ENCODE results near the gene ETV3L.
"Not testable (repeated sequence)": the region's sequence is repeated elsewhere in the genome, so short reads cannot be mapped to it uniquely, and the experiment has no call there.

Gene ETV3L

DNA sequence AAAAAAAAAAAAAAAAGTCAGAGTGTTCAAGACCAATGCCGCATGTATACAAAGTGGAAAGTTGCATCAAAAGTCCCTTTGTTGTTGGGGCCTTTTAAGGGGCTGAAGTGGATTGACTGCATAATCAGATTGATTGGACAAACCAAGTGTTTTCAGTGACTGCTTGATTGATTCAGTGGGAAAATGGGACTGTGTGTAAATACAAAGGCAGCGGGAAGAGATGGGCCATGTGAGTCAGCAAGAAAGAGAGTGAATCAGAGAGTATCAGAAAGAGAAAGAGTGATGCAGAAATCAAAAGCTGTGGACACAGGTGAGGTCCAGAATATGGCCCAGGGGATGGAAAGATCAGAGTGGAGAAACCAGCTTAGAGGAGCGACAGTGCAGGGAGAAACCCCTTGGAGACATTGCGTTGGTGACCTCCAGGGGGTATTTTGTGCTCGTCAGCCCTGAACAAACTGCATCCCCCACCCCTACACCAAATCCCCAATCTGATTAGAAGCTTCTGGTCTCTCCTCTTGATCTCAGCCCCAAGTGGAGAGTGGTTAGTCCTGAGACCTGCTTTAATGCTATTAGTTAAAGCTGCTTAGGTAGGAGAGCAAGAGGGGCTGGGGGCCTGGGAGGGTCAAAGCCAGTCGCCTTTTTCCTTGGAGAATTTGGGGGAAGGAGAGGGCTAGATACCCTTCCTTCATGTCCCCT lies 5.1 kb upstream of the ETV3L start:
- no peak for DNase-seq

DNA sequence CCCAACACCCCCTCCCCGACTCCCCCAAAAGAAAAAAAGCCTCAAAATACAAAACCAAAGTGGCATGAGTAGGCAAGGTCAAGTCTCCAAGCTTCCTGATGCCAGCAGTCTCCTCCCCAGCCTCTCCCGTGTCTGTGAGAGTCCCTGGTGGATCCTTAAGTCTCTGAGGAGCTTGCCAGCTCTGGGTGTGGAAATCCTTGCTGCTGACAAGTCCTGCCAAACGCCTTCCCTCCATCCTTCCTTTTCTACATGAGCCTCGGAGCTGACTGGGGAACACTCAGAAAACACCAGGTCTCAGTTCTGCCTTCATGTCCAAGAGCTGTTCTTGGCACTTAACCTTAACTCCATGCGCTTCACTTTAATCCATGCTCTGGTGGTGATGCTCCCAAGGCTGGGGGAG lies 3.7 kb upstream of the ETV3L start:
- DNase-seq: no peak

DNA sequence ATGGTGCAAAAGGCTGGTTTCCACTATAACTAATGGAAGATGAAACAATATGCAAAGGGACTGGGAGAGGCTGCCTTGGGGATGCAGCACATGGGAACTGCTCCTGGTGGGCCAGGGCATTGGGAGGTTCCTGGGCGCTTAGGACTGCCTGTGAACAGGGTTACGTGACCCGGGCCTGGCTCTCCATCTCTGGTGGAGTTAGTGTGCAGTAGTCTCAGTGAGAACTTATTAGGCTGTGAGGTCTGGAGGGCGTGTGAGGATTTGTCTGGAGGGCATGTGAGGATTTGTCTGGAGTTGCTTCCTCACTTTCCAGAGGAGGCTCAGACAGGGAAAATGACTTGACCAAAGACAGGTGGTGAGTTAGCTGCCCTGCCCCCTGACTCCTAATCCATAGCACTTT lies 1.5 kb upstream of the ETV3L start:
- DNase-seq: no peak

DNA sequence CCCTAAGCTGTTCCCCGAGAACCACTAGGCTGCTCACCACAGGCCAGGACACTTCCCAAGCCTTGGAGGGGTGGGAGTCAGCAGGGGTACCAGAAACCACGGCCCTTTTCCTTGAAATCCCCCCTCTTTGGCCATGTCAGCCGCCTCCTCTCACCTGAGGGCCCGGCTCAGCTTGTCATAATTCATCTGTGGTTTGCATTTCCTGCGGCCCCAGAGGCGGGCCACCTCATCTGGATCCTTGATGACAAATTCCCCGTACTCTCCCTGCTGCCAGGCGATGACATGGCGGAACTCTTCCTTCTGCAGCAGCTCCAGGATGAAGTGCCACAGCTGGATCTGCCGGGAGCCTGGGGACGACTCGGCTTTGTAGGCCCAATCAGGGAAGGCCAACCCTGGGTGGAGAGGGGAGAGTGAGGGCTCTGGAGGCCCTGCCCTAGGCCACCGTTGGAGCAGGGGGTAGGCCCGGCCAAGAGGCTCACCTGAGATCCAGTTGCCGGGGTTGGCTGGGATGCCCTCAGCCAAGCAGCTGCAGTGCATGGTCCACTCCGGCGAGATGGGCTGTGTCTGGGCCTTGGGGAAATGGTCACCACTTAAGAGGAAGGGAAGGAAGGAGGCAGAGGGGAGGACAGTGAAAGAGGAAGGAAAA lies 498 bp downstream of the ETV3L start:
- DNase-seq: not testable (repeated sequence)

DNA sequence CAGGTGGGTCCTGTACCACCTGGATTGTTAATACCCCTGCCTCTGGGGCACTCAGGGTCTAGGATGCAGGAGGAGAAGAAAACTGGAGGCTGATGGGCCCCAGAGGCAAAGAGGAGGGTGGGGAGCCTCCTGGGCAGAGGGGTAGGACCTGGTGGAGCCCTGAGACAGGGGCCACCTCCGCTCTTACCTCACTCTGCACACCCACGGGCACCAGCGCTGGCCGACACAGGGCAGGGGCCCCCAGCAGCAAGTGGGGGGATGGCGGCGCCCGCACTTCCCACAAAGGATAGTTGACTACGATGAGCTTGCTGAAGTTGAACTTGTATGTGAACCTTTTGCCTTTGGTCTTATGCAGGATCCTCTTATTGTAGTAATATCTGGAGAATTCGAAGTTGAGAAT lies 1.1 kb downstream of the ETV3L start:
- no peak for DNase-seq

DNA sequence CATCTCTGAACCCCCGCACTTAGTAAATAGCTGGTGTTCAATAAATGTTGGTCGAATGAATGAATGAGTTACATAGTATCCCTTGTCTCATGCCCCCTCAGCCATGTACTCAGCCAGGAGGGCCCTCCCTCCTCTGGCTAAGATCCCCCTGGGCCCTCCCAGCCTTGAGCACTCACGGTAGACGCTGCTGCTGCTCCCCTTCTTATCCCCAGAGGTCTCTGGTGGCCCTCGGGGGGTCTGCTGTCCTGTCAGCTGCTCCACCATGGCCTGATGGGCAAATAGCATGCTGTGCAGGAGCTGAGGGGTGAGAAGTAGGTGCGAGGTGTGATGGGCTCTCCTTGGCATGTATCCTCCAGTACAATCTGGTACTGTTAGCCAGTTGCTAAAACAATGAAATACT lies 1.9 kb downstream of the ETV3L start:
- no peak for DNase-seq

DNA sequence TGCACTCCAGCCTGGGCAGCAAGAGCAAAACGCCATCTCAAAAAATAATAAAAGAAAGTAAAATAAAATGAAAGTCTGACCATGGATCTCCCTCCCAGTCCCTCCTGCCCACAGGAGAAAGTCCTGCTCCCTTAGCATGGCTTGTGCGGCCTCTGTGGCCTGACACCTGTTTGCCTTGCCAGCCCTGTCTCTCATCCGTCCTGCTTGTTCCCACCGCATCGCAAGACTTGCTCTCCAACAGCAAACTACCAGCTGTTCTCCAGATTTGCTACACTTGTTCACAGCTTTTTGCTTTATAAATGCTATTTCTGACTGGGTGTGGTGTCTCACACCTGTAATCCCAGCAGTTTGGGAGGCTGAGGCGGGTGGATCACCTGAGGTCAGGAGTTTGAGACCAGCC lies 2.7 kb downstream of the ETV3L start:
- DNase-seq: no peak

DNA sequence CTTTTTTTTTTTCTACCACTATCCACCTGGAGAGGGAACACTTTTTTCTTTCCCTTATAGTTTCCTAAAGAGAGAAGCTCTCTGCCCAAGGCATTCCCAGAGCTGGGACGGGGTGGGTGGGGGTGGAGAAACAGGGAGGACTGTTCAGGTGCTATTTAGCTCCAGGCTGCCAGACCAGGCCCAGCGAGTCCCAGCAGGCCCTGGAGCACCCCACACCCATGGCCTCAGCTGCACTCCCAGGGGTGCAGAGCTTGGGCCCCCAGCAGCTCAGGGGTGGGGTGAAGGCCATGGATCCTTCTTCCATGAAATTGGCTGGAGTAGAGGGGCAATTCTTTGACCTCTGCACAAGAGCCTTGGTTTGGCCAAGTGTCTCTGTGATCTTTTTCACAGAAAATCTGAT lies 4.1 kb downstream of the ETV3L start:
- DNase-seq: no peak

DNA sequence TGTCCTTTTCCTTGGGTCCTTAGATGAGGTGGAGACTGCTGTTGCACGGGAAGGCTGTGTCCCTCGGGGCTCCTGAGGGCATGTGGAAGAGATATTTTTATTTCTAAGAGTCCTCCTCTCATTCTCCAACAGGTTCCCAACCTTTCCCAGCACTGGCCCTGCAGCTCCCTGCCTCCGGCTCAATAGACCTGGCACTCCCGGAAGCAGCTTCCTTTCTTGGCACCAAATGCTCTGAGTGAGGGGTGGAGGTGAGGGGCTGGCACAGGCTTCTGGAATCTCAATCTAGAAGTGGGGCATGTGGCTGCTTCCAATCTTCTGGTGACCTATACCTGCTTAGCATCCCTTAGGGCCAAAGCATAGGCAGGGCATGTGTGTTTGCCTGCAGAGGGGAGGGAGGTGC lies 4.5 kb downstream of the ETV3L start:
- no peak for DNase-seq

DNA sequence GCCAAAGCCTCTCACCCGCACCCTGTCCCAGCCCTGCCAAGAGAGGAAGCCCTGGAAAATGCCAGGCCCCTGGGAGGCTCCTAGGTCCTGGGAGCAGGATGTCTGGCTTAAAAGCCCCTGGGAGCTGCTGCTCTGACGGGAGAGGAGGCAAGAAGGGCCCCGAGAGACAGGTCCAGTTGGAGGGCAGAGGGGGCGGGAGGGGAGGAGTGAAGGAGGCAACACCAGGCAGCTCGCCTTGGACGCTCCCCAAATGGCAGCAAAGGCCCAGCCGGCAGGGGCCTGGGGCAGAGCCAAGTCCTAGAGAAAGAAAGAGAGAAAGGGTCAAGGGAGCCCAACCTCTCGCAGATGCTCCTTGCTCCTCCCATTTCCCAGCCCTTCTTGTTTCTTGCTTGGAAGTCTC lies 6.8 kb downstream of the ETV3L start:
- no peak for DNase-seq

DNA sequence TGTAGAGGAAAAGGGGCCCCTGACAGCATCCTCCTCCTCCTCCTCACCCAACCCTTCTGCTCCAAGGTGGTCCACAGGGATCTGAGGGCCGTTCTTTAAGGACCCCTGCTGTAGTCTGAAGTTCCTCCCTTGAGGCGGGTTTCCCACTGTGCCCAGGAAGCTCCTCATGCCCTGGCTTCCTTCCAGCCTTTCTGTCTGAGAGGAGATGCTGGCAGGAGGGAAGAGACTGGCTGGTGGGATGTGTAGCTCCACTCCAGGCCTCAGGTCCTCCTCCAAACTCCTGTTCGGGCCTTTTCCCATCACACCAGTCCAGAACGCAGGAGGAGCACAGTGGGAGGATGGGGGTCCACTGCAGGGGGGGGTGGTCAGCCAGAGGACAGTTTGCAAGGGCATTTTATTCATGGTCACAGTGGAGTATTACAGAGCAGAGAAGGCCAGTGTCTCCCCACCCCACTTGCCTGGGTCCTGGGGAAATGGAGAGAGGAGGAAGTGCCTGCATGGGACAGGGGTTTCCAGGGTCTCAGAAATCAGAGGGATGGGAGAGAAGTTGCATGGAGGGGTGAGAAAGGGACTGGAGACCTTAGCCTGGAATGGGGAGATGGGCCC lies 7.8 kb downstream of the ETV3L start:
- no peak for DNase-seq

DNA sequence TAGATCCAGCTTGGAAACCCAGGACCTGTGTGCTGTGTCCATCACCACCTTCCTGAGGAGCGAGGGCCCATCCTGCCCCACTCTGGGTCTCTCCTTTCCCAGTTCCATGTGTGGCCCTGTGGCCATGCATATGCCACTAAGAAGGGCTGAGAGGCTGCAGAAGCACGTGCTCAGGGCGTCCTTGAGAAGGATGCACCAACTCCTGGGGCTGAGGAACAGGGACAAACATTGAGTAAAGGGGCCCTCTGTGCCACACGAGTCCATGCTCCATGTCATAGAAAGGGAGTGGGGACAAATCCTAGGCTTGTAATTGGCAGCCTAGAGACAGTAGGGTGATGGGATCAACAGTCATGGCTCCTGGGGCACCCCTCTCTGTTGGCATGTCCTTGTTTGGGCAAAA lies 8.4 kb downstream of the ETV3L start:
- no peak for DNase-seq

DNA sequence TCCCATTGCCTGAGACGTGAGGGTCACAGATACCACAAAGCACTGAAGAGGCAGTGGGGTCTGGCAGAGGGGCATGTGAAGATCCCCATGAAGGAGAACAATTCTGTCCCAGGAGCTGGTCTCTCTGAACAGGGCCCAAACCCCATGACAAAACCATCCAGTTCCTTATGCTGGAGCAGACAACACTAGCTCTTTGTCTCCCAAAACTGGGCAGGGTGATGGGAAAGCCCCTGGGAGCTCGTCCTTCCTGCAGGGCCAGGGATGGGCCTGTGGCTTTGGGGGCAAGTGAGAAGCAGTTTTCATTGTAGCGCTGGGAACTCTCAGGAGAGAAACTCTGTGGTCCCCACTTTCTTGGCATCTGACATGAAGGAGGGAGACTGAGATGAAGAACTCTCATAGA lies 8.8 kb downstream of the ETV3L start:
- DNase-seq: no peak

DNA sequence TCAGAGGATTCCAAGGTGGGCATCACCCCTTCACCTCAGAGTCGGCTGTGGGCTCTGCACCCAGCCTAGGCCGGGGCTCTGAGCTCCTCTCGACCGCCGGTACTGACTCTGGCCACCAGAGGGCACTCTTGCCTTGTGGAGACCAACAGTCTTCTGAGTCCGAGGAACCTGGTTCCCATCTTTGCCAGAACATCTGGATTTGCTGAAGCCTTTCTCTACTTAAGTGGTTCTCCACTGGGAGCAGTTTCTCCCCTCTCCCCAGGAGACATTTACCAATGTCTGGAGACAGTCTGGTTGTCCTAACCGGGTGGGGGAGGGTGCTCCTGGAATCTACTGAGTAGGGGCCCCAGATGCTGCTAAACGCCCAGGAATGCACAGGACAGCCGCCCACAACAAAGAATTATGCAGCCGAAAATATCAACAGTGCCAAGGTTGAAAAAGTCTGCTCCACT lies 9.4 kb downstream of the ETV3L start:
- DNase-seq: peak; percentile 88

DNA sequence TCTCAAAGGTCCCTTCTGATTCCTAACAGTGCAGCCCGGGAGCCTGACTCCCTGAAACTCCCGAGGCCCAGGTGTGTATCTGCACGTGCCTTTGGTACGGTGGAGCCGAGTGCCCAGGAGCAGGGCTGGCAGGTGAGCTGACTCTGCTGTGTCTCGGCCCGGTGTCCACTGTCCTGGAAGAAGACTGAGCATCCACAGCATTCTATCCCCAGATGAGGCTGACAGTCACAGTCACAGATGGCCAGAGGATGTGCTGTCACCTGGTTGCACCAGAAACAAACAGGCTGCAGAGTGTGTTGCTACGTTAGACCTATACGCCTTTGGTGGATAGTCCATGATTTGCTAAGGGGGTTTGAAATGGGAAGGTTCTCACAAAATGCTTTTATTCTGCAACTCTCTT lies 9.8 kb downstream of the ETV3L start:
- no peak for DNase-seq

DNA sequence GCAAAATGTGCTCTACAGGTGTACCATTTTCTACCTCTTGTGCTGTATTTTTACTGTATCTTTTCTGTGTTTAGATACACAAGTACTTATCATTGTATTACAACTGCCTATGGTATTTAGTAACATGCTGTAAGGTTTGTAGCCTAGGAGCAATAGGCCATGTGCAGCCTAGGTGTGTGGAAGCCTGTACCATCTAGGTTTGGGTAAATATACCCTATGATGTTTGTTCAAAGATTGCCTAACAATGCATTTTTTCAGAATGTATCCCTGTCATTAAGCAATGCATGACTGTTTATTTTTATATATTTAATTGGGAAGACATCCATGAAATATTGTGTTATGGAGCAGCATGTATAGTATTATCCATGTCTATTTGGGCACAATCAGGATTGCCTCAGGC lies 11.0 kb downstream of the ETV3L start:
- DNase-seq: no peak

DNA sequence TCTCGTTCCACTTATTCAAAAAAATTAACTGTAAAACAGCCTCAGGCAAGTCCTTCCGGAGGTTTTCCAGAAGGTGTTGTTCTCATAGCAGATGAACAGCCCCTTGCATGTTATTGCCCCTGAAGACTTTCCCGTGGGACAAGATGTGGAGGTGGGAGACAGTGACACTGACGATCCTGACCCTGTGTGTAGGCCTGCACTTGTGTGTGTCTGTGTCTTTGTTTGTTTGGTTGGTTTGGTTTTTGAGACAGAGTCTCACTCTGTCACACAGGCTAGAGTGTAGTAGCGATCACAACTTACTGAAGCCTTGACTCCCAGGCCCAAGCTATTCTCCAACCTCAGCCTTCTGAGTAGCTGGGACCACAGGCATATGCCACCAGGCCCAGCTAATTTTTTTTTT lies 12.6 kb downstream of the ETV3L start:
- DNase-seq: no peak

DNA sequence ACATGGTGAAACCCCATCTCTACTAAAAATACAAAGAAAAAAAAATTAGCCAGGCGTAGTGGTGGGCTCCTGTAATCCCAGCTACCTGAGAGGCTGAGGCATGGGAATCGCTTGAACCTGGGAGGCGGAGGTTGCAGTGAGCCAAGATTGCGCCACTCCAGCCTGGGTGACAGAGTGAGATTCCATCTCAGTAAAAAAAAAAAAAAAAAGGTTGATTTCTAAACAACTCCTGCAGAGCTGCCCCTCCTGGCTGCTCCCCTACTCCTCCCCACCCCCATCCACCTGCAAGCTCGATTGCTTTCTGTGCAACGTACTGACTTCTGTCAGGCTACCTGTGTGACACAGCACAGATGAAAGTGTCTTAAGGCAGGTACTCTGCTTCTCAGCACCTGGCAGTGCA lies 13.3 kb downstream of the ETV3L start:
- DNase-seq: no peak

DNA sequence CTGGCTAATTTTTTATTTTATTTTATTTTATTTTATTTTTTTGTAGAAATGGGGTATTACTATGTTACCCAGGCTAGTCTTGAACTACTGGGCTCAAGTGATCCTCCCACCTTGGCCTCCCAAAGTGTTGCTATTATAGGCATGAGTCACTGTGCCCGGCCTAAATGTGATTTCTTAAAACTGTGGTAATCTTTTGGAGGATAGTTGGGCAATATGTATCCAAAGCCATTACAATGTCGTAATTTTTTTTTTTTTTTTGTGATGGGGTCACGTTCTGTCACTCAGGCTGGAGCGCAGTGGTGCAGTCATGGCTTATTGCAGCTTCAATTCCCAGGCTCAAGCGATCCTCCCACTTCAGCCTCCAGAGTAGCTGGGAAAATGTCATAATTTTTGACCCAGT lies 14.2 kb downstream of the ETV3L start:
- no peak for DNase-seq

DNA sequence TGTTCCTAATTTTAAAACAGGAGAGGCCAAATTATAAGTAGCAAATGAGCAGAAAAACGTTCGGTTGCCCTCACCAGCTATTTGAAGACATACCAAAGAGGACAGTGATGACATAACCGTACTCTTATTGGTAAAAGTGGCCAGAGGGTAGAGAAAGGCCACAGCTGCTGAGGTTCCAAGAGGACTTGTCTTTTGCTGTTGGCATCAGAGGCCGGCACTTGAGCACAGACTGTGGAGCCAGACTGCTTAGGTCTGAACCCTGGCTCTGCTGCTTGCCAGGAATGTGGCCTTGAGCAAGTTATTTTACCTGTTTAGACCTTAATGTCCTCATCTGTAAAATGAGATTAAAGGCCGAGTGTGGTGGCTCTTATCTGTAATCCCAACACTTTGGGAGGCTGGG lies 14.9 kb downstream of the ETV3L start:
- no peak for DNase-seq

DNA sequence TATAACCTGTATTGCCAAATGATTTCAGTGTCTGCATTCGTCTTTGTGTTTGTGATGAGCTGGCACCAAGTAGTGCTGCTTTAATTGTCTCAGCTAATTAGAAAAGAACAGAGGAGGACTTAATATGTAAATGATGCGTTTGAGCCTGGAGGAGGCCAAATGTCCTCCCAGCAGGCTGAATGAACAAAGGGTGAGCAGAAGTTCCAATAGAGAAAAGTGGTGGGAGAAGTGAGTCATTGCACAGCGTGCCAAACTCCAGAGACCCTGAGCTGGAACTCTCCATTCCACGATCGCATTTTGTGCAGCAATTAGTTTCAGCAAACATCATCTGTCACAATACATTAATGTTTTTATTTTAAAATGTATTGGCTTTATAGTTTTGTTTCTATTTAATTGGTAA lies 17.9 kb downstream of the ETV3L start:
- DNase-seq: no peak

DNA sequence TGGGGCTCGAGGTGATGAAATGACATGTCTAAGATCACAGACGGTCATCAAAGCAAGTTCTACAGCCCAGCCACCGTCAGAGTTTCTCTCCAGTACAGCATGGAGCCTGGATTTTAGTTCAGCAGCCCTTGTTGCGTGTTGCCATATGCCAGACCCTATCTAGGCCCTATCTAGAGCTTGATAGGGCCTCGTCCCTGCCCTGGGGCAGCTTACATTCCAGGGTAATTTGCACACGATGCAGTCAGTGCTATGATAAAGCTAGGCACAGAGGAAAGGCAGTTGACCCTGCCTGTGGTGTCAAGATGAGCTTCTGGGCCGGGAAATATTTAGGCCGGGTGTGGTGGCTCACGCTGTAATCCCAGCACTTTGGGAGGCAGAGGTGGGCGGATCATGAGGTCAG lies 18.9 kb downstream of the ETV3L start:
- DNase-seq: no peak

DNA sequence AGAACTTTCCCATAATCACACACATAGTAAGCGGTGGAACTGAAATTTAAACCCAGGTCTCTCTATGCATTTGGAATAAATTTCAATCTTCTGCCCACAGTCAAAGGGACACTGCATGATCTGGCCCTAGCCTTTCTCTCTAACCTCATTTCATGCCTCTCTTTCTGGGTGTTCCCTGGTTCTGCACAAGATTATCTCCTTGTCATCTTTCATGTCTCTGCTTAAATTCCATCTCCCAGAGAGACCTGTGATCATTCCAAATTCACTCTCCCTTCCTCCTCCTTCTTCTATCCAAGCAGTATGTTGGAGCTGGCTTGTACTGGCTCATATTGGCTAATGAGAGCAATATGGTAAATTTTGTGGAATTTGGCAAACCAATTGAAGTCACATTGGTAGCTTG lies 22.2 kb downstream of the ETV3L start:
- DNase-seq: no peak

DNA sequence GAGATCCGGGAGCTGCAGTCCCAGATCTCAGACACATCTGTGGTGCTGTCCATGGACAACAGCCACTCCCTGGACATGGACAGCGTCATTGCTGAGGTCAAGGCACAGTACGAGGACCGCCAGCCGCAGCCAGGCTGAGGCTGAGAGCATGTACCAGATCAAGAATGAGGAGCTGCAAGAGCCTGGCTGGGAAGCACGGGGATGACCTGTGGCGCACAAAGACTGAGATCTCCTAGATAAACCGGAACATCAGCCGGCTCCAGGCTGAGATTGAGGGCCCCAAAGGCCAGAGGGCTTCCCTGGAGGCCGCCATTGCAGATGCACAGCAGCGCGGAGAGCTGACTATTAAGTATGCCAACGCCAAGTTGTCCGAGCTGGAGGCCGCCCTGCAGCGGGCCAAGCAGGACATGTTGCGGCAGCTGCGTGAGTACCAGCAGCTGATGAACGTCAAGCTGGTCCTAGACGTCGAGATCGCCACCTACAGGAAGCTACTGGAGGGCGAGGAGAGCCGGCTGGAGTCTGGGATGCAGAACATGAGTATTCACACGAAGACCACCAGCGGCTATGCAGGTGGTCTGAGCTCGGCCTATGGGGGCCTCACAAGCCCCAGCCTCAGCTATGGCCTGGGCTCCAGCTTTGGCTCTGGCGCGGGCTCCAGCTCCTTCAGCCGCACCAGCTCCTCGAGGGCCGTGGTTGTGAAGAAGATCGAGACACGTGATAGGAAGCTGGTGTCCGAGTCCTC lies 25.5 kb downstream of the ETV3L start:
- peak; percentile 39 for DNase-seq

Measured in activated T-cell treated with anti-CD3 and anti-CD28 coated beads, Interleukin-2, amount 50 U/mL, for 1 hour (primary cell).